Osteoblast (primary cell): ENCODE measurements around the gene CDH8. TPM values are rescaled to one million over a fixed set of nuclear protein-coding genes. Genes with fewer than 3 reads are reported as not detected.

Source experiments
- DNase-seq: peaks from one replicate; pipeline ENCODE4 v3.0.0; 2011; ENCODE audit warnings: low spot score, mixed read lengths; ENCODE audit not compliant: insufficient read length; ENCODE audit errors: missing footprints
- H2AFZ ChIP-seq: 2 replicates; pipeline ENCODE4 v1.6.0; 2011; ENCODE audit warnings: mild to moderate bottlenecking, low read length
- H3K27ac ChIP-seq: 2 replicates; pipeline ENCODE4 v1.5.1; 2011; ENCODE audit warnings: mild to moderate bottlenecking, low read depth, low read length, moderate library complexity
- H3K27me3 ChIP-seq: 2 replicates; pipeline ENCODE4 v1.6.0; 2012; ENCODE audit warnings: mild to moderate bottlenecking, control low read depth, inconsistent platforms, low read length, moderate library complexity; ENCODE audit not compliant: insufficient read depth
- H3K36me3 ChIP-seq: 2 replicates; pipeline ENCODE4 v1.5.1; 2011; ENCODE audit warnings: mild to moderate bottlenecking, low read length, control low read depth, moderate library complexity; ENCODE audit not compliant: insufficient read depth
- H3K4me1 ChIP-seq: 2 replicates; pipeline ENCODE4 v1.5.1; 2011; ENCODE audit warnings: mild to moderate bottlenecking, low read length, control low read depth, moderate library complexity; ENCODE audit not compliant: insufficient read depth
- H3K4me2 ChIP-seq: 2 replicates; pipeline ENCODE4 v1.6.0; 2011; ENCODE audit warnings: mild to moderate bottlenecking, low read length; ENCODE audit not compliant: insufficient read depth
- H3K4me3 ChIP-seq: fragments of 200-600 bp; sonication (generic); 3 replicates; pipeline ENCODE4 v1.5.1; 2012; ENCODE audit warnings: mild to moderate bottlenecking, low read length, inconsistent platforms; ENCODE audit not compliant: insufficient read depth
- H3K79me2 ChIP-seq: 2 replicates; pipeline ENCODE4 v1.6.0; 2012; ENCODE audit warnings: mild to moderate bottlenecking, low read length, control low read depth, inconsistent platforms; ENCODE audit not compliant: insufficient read depth
- H3K9me3 ChIP-seq: 2 replicates; pipeline ENCODE4 v1.5.1; 2011; ENCODE audit warnings: low read depth, low read length, control low read depth
- H4K20me1 ChIP-seq: 2 replicates; pipeline ENCODE4 v1.6.0; 2012; ENCODE audit warnings: mild to moderate bottlenecking, low read length, control low read depth; ENCODE audit not compliant: insufficient read depth
- CTCF ChIP-seq: IDR thresholded peaks from 2 replicates; pipeline ENCODE4 v1.5.1; 2011; ENCODE audit warnings: mild to moderate bottlenecking, low read depth, low read length, moderate library complexity; ENCODE audit errors: extremely low read depth
- total RNA-seq: library from RNA; depleted of rRNA; stranded (reverse); fragments of >200 nt; gene quantifications from 2 replicates; pipeline ENCODE4 v1.2.3, GENCODE V29; 2012

The CDH8 gene
- total RNA-seq, 1 donor, result not detected

- H3K27me3 ChIP-seq, result no peaks in the 10 kb centered on the region
- no peak overlapping the region for H3K27ac ChIP-seq
- no peaks in the 10 kb centered on the region for H3K36me3 ChIP-seq
- H3K4me1 ChIP-seq, result no peaks in the 10 kb centered on the region
- no peaks in the 10 kb centered on the region for H3K9me3 ChIP-seq
- no peak overlapping the region for H3K4me3 ChIP-seq
- H3K4me2 ChIP-seq, result no peak overlapping the region
- peak; percentile 68 for DNase-seq
- no peak for TF ChIP-seq CTCF
- no peaks in the 10 kb centered on the region for H3K79me2 ChIP-seq
- no peak overlapping the region for H2AFZ ChIP-seq
- no peaks in the 10 kb centered on the region for H4K20me1 ChIP-seq
Measured at GRCh38 chr16:62035115-62036092, 834 bp downstream of the CDH8 start.

- no peak overlapping the region for H2AFZ ChIP-seq
- peak overlapping the region; percentile 30 for H3K4me3 ChIP-seq
- H3K4me2 ChIP-seq, result no peak overlapping the region
- no peaks in the 10 kb centered on the region for H3K9me3 ChIP-seq
- no peak for DNase-seq
- H3K36me3 ChIP-seq, result no peaks in the 10 kb centered on the region
- H3K27me3 ChIP-seq, result no peaks in the 10 kb centered on the region
- H3K4me1 ChIP-seq, result no peaks in the 10 kb centered on the region
- no peak overlapping the region for H3K27ac ChIP-seq
- TF ChIP-seq CTCF, result no peak
- H4K20me1 ChIP-seq, result no peaks in the 10 kb centered on the region
- H3K79me2 ChIP-seq, result no peaks in the 10 kb centered on the region
Measured at GRCh38 chr16:62034231-62035114, 1.8 kb downstream of the CDH8 start.

- Histone ChIP-seq H3K27me3 (no peaks in the 10 kb centered on the region), H3K36me3 (no peaks in the 10 kb centered on the region), H3K4me1 (no peaks in the 10 kb centered on the region), H4K20me1 (no peaks in the 10 kb centered on the region), H3K4me2 (no peak overlapping the region), H3K79me2 (no peaks in the 10 kb centered on the region), H3K9me3 (no peaks in the 10 kb centered on the region), H3K4me3 (no peak overlapping the region), H2AFZ (no peak overlapping the region), H3K27ac (no peak overlapping the region)
- no peak for DNase-seq
- no peak for TF ChIP-seq CTCF
Measured at GRCh38 chr16:62033065-62033464, 3.2 kb downstream of the CDH8 start.
